HepG2 (cell line): ENCODE results near the gene POLR2B. TPM values are rescaled to one million over a fixed set of nuclear protein-coding genes. Genes with fewer than 3 reads are reported as not detected.

Experiments
- ATAC-seq: fragments of 200-7000 bp; cut with Tn5 transposase; 3 replicates; pipeline ENCODE4 v1.9.1; 2020; ENCODE audit warnings: mild to moderate bottlenecking, moderate library complexity
- BruUV-seq: library from RNA; stranded (reverse); fragments of 400-500 nt; replicated peaks from 2 replicates; lab custom pipeline; 2021; lab: Mats Ljungman, UMichigan
- CTCF ChIA-PET: fragments of 300-600 bp; formaldehyde crosslinking; extraction: SDS; loops from one replicate; lab custom pipeline; 2021; ENCODE audit warnings: low total read pairs, inconsistent platforms, low intra/inter-chr PET ratio; lab: Yijun Ruan, JAX
- POLR2A ChIA-PET: fragments of 350-600 bp; sonication (Branson Sonifier 250); formaldehyde crosslinking; loops from one replicate; lab custom pipeline; 2020; ENCODE audit warnings: antibody characterized with exemption, inconsistent platforms; lab: Yijun Ruan, JAX
- DNase-seq: peaks from one replicate; pipeline ENCODE4 v3.0.0-alpha.2; 2015; ENCODE audit warnings: low spot score
- FAIRE-seq: peaks from 3 replicates; lab custom pipeline; 2011; peaks lifted over from hg19 to GRCh38; lab: Jason Lieb, UNC
- H2AFZ ChIP-seq: one replicate; pipeline ENCODE4 v1.6.1; 2011; ENCODE audit warnings: low read length, inconsistent platforms
- H3K27ac ChIP-seq: fragments of 300-600 bp; 3 replicates; pipeline ENCODE4 v1.8.0; 2011; ENCODE audit warnings: mixed run types, mild to moderate bottlenecking, mixed read lengths, low read length, inconsistent platforms; ENCODE audit not compliant: insufficient read depth; ENCODE audit errors: extremely low read length
- H3K27me3 ChIP-seq, 2 experiments: fragments of 200-600 bp in 1 of 2; 2 replicates in 1 of 2; 3 replicates in 1 of 2; pipeline versions ENCODE4 v1.6.0 to v1.8.0; 2011; ENCODE audit warnings: low read length in 2 of 2, mild to moderate bottlenecking in 2 of 2, moderate library complexity in 2 of 2, inconsistent platforms in 1 of 2; ENCODE audit not compliant: insufficient read depth in 2 of 2, control insufficient read depth in 1 of 2
- H3K36me3 ChIP-seq, 2 experiments: fragments of 200-600 bp in 1 of 2; replicated peaks in 1 of 2; 2 replicates in 1 of 2; 3 replicates in 1 of 2; pipeline versions ENCODE4 v1.5.1 to v1.8.0; 2011; ENCODE audit warnings: low read length in 2 of 2, inconsistent platforms in 1 of 2; ENCODE audit not compliant: insufficient read depth in 2 of 2, control insufficient read depth in 1 of 2
- H3K4me1 ChIP-seq: 2 replicates; pipeline ENCODE4 v1.5.1; 2012; ENCODE audit warnings: low read length, inconsistent platforms; ENCODE audit not compliant: insufficient read depth
- H3K4me2 ChIP-seq: 2 replicates; pipeline ENCODE4 v1.6.0; 2011; ENCODE audit warnings: low read depth, low read length, inconsistent platforms
- H3K4me3 ChIP-seq, 3 experiments: fragments of 200-600 bp in 1 of 3; sonication (generic), shearing (Covaris generic) in 1 of 3; replicated peaks in 1 of 3; 2 replicates each; pipeline ENCODE4 v1.5.1; 2011 to 2016; ENCODE audit warnings: low read length in 3 of 3, inconsistent platforms in 2 of 3, low read depth in 2 of 3, mild to moderate bottlenecking in 2 of 3, control low read depth in 1 of 3, mixed read lengths in 1 of 3; ENCODE audit not compliant: insufficient read depth in 1 of 3
- H3K79me2 ChIP-seq: one replicate; pipeline ENCODE4 v1.6.1; 2011; ENCODE audit warnings: low read length, inconsistent platforms; ENCODE audit not compliant: insufficient read depth
- H3K9ac ChIP-seq: 2 replicates; pipeline ENCODE4 v1.6.0; 2011; ENCODE audit warnings: mild to moderate bottlenecking, low read depth, low read length, inconsistent platforms; ENCODE audit not compliant: insufficient read depth
- H3K9me3 ChIP-seq: 2 replicates; pipeline ENCODE4 v1.5.1; 2012; ENCODE audit warnings: mild to moderate bottlenecking, low read length
- H4K20me1 ChIP-seq: 2 replicates; pipeline ENCODE4 v1.6.0; 2011; ENCODE audit warnings: inconsistent platforms, mild to moderate bottlenecking, low read length, moderate library complexity; ENCODE audit not compliant: insufficient read depth
- AGO2 ChIP-seq: fragments of 200-400 bp; formaldehyde crosslinking; optimal IDR thresholded peaks from 2 replicates; pipeline ENCODE3; 2017; ENCODE audit warnings: mild to moderate bottlenecking, low read depth, low read length, moderate library complexity
- EHMT2 ChIP-seq: fragments of 200-600 bp; sonication (generic); IDR thresholded peaks from 2 replicates; pipeline ENCODE4 v1.7.0; 2017; ENCODE audit warnings: antibody characterized with exemption, low read depth, low read length, borderline replicate concordance
- HBP1 ChIP-seq: IDR thresholded peaks from 2 replicates; pipeline ENCODE4 v1.6.1; 2016; ENCODE audit warnings: low read depth, control low read depth
- HOXD1 ChIP-seq: sonication (generic); formaldehyde crosslinking; IDR thresholded peaks from 2 replicates; pipeline ENCODE4 v1.5.0; 2020; ENCODE audit warnings: missing genetic modification reagents
- MAFF ChIP-seq: IDR thresholded peaks from 2 replicates; pipeline ENCODE4 v1.6.1; 2011; ENCODE audit warnings: low read depth, low read length, improper control_type of control experiment
- ZBTB21 ChIP-seq: sonication (generic); formaldehyde crosslinking; IDR thresholded peaks from 2 replicates; pipeline ENCODE4 v1.4.0; 2020; ENCODE audit warnings: missing genetic modification reagents
- ZNF296 ChIP-seq: sonication (generic); formaldehyde crosslinking; conservative IDR thresholded peaks from 2 replicates; pipeline ENCODE4 v1.5.0; 2020; ENCODE audit warnings: mild to moderate bottlenecking, missing genetic modification reagents
- ZNF510 ChIP-seq: sonication (generic); formaldehyde crosslinking; IDR thresholded peaks from 2 replicates; pipeline ENCODE4 v1.4.0; 2020; ENCODE audit warnings: low read depth, mild to moderate bottlenecking, missing genetic modification reagents
- ZNF883 ChIP-seq: sonication (generic); formaldehyde crosslinking; IDR thresholded peaks from 2 replicates; pipeline ENCODE4 v1.5.1; 2020; ENCODE audit warnings: mild to moderate bottlenecking, missing genetic modification reagents; ENCODE audit errors: not compliant biosample characterization
- WGBS: methylation state at CpG from one replicate; pipeline ENCODE4 v1.1.6; 2017; ENCODE audit warnings: low lambda C conversion rate; 5-methylcytosine and 5-hydroxymethylcytosine counted together
- in situ Hi-C: cut with HindIII; loops from 2 replicates; pipeline ENCODE4 v1.10.0; 2017; ENCODE audit warnings: low pct_unique_long_range_greater_than_20kb; ENCODE audit not compliant: extremely low pct_ligation_motif_present
- intact Hi-C: fragments of 100-400 bp; cut with micrococcal nuclease; formaldehyde crosslinking; loops from one replicate; pipeline ENCODE4 v1.10.0; 2022; ENCODE audit not compliant: unreplicated experiment
- polyA plus RNA-seq, 8 experiments: library from polyadenylated mRNA; depleted of rRNA in 3 of 8; stranded (reverse) in 7 of 8; unstranded in 1 of 8; fragments of >200 nt; fragmentation: Illumina TruSeq in 4 of 8; extraction: Trizol in 4 of 8; gene quantifications; 2 replicates each; pipeline versions ENCODE4 v1.2.1 to v1.2.3, GENCODE V29; 2011 to 2016; ENCODE audit warnings: low read depth in 4 of 8, missing spikeins in 1 of 8, mixed read lengths in 1 of 8; ENCODE audit not compliant: insufficient read depth in 1 of 8
- total RNA-seq, 5 experiments: library from RNA; depleted of rRNA; stranded (reverse); fragments of >200 nt; fragmentation: Illumina TruSeq; extraction: Trizol; gene quantifications; 2 replicates each; pipeline ENCODE4 v1.2.3, GENCODE V29; 2016; ENCODE audit warnings: low read depth in 1 of 5
- TF ChIP-seq, protein P1 (sequence below): sonication (generic); formaldehyde crosslinking; IDR thresholded peaks from 2 replicates; pipeline ENCODE4 v1.9.0; 2022; ENCODE audit warnings: low read depth, missing genetic modification reagents

Gene POLR2B
- total and polyA plus RNA-seq, 2 of the 13 experiments (the other 11 are each of a cell fraction or from before 2014, with no cell fraction given): 70.6 to 116 TPM

- Histone ChIP-seq H4K20me1 (no peaks in the 10 kb centered on the region), H2AFZ (no peak overlapping the region), H3K9ac (no peak overlapping the region), H3K9me3 (no peaks in the 10 kb centered on the region), H3K4me3 (no peak overlapping the region), H3K27me3 (peaks cover 0 to 7% of the 10 kb centered on the region in 2 experiments; a peak in 2 of 5 replicates), H3K36me3 (no peaks in the 10 kb centered on the region), H3K27ac (no peak overlapping the region), H3K4me2 (no peak overlapping the region), H3K4me1 (no peaks in the 10 kb centered on the region), H3K79me2 (no peaks in the 10 kb centered on the region)
- ATAC-seq: no peak
- ChIA-PET CTCF (no interaction called here), POLR2A (no interaction called here)
- TF ChIP-seq ZNF296 (CRISPR knock-in tag): no peak
- TF ChIP-seq, protein P1, sequence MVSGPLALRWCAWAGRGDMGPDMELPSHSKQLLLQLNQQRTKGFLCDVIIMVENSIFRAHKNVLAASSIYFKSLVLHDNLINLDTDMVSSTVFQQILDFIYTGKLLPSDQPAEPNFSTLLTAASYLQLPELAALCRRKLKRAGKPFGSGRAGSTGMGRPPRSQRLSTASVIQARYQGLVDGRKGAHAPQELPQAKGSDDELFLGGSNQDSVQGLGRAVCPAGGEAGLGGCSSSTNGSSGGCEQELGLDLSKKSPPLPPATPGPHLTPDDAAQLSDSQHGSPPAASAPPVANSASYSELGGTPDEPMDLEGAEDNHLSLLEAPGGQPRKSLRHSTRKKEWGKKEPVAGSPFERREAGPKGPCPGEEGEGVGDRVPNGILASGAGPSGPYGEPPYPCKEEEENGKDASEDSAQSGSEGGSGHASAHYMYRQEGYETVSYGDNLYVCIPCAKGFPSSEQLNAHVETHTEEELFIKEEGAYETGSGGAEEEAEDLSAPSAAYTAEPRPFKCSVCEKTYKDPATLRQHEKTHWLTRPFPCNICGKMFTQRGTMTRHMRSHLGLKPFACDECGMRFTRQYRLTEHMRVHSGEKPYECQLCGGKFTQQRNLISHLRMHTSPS: no peak
- no peak for TF ChIP-seq ZNF510
- no peak for TF ChIP-seq ZBTB21
- no peak for TF ChIP-seq AGO2
- intact Hi-C loops (no loop called here), in situ Hi-C loops (no loop called here)
- no TSS peak for BruUV-seq
- no peak for FAIRE-seq
- DNase-seq: no peak
- 76% methylated on average over 2 of the region's 2 CpGs for WGBS
These were observed 72.8 kb downstream of the POLR2B start for GRCh38 chr4:57051524-57051923.

GRCh38 chr4:57053508-57053907 is 74.8 kb downstream of the POLR2B start:
- intact Hi-C loops: no loop called here
- H3K9me3 ChIP-seq: no peaks in the 10 kb centered on the region
- WGBS: 32% methylated on average over 5 of the region's 5 CpGs
- DNase-seq (no peak), FAIRE-seq (no peak), ATAC-seq (no peak)
- ChIA-PET CTCF (no interaction called here), POLR2A (no interaction called here)
- H3K27me3 ChIP-seq: peaks cover 0 to 12% of the 10 kb centered on the region in 2 experiments; a peak in 3 of 5 replicates
- BruUV-seq: no TSS peak
- H4K20me1 ChIP-seq: no peaks in the 10 kb centered on the region
- H3K9ac ChIP-seq: no peak overlapping the region
- H2AFZ ChIP-seq: no peak overlapping the region
- in situ Hi-C loops: no loop called here
- H3K79me2 ChIP-seq: no peaks in the 10 kb centered on the region
- no peak overlapping the region for H3K4me3 ChIP-seq
- no peaks in the 10 kb centered on the region for H3K36me3 ChIP-seq
- no peak overlapping the region for H3K4me2 ChIP-seq
- no peak overlapping the region for H3K27ac ChIP-seq
- no peaks in the 10 kb centered on the region for H3K4me1 ChIP-seq
- no peak for TF ChIP-seq MAFF
- TF ChIP-seq HBP1 (CRISPR knock-in tag): no peak
- no peak for TF ChIP-seq HOXD1 (CRISPR knock-in tag)
- TF ChIP-seq ZNF883 (CRISPR knock-in tag): no peak
- no peak for TF ChIP-seq EHMT2
